Keratinocyte (primary cell): ENCODE data around the gene ISYNA1. TPM values are rescaled to one million over a fixed set of nuclear protein-coding genes. Genes with fewer than 3 reads are reported as not detected.
A peak's percentile ranks its signal among the peaks of the same experiment; 100 is the strongest.

Experiments
- DNase-seq: peaks from one replicate; pipeline ENCODE4 v3.0.0-alpha.2; 2011; ENCODE audit warnings: low read depth, missing footprints, low spot score
- FAIRE-seq: peaks from 2 replicates; lab custom pipeline; 2011; peaks lifted over from hg19 to GRCh38; lab: Jason Lieb, UNC
- H2AFZ ChIP-seq: 2 replicates; pipeline ENCODE4 v1.6.0; 2012; ENCODE audit warnings: low read length, control low read depth, inconsistent platforms; ENCODE audit not compliant: control insufficient read depth
- H3K27ac ChIP-seq: 2 replicates; pipeline ENCODE4 v1.5.1; 2011; ENCODE audit warnings: low read length; ENCODE audit not compliant: control insufficient read depth, insufficient read depth
- H3K27me3 ChIP-seq: 3 replicates; pipeline ENCODE4 v1.6.0; 2011; ENCODE audit warnings: low read length; ENCODE audit not compliant: control insufficient read depth, insufficient read depth; ENCODE audit errors: extremely low read depth
- H3K36me3 ChIP-seq, 2 experiments: 2 replicates in 1 of 2; 3 replicates in 1 of 2; pipeline ENCODE4 v1.5.1; 2011; ENCODE audit warnings: low read length in 2 of 2, mild to moderate bottlenecking in 1 of 2; ENCODE audit not compliant: control insufficient read depth in 2 of 2, insufficient read depth in 2 of 2; ENCODE audit errors: extremely low read depth in 1 of 2
- H3K4me1 ChIP-seq: 3 replicates; pipeline ENCODE4 v1.5.1; 2011; ENCODE audit warnings: low read length; ENCODE audit not compliant: control insufficient read depth, insufficient read depth; ENCODE audit errors: extremely low read depth
- H3K4me2 ChIP-seq: 3 replicates; pipeline ENCODE4 v1.6.0; 2011; ENCODE audit warnings: low read depth, low read length; ENCODE audit not compliant: control insufficient read depth, insufficient read depth; ENCODE audit errors: extremely low read depth
- H3K4me3 ChIP-seq, 3 experiments: fragments of 200-600 bp in 1 of 3; sonication (generic) in 1 of 3; 2 replicates in 2 of 3; 3 replicates in 1 of 3; pipeline ENCODE4 v1.5.1; 2011 to 2016; ENCODE audit warnings: low read length in 3 of 3, mild to moderate bottlenecking in 3 of 3, control low read depth in 2 of 3, inconsistent platforms in 1 of 3, low read depth in 1 of 3, mixed read lengths in 1 of 3, mixed run types in 1 of 3, moderate library complexity in 1 of 3; ENCODE audit not compliant: control insufficient read depth in 2 of 3, insufficient read depth in 2 of 3; ENCODE audit errors: extremely low read depth in 1 of 3
- H3K79me2 ChIP-seq: 2 replicates; pipeline ENCODE4 v1.6.0; 2012; ENCODE audit warnings: low read length; ENCODE audit not compliant: control insufficient read depth, insufficient read depth
- H3K9ac ChIP-seq: 3 replicates; pipeline ENCODE4 v1.6.0; 2011; ENCODE audit warnings: low read length; ENCODE audit not compliant: control insufficient read depth, insufficient read depth; ENCODE audit errors: extremely low read depth
- H3K9me1 ChIP-seq: 3 replicates; pipeline ENCODE4 v1.6.0; 2011; ENCODE audit warnings: low read length; ENCODE audit not compliant: control insufficient read depth, insufficient read depth; ENCODE audit errors: extremely low read depth
- H3K9me3 ChIP-seq: 2 replicates; pipeline ENCODE4 v1.5.1; 2012; ENCODE audit warnings: low read depth, low read length; ENCODE audit not compliant: control insufficient read depth
- H4K20me1 ChIP-seq: 3 replicates; pipeline ENCODE4 v1.6.0; 2011; ENCODE audit warnings: low read length; ENCODE audit not compliant: control insufficient read depth, insufficient read depth; ENCODE audit errors: extremely low read depth
- CTCF ChIP-seq, 3 experiments: IDR thresholded peaks in 1 of 3; conservative IDR thresholded peaks in 1 of 3; optimal IDR thresholded peaks in 1 of 3; 2 replicates in 2 of 3; 3 replicates in 1 of 3; pipeline versions ENCODE3 to v1.5.1; 2011; ENCODE audit warnings: low read length in 3 of 3, mild to moderate bottlenecking in 3 of 3, moderate library complexity in 2 of 3, control low read depth in 1 of 3, inconsistent platforms in 1 of 3; ENCODE audit not compliant: insufficient read depth in 2 of 3; ENCODE audit errors: extremely low read depth in 1 of 3
- EZH2 ChIP-seq: IDR thresholded peaks from one replicate; pipeline ENCODE4 v1.6.1; 2012; ENCODE audit warnings: inconsistent platforms, mild to moderate bottlenecking, low read length, moderate library complexity
- dilution Hi-C: fragments of 300-500 bp; cut with MboI; formaldehyde crosslinking; loops from one replicate; pipeline ENCODE4 v1.7.0; 2020; ENCODE audit warnings: low sequenced_read_pairs; ENCODE audit not compliant: extremely low pct_ligation_motif_present
- polyA plus RNA-seq, 5 experiments: library from polyadenylated mRNA; depleted of rRNA in 3 of 5; stranded (reverse) in 3 of 5; stranded (forward) in 1 of 5; unstranded in 1 of 5; fragments of >200 nt; gene quantifications; 1 replicate in 1 of 5; 2 replicates in 3 of 5; 3 replicates in 1 of 5; pipeline versions ENCODE4 v1.2.1 to v1.2.3, GENCODE V29; 2011 to 2012; ENCODE audit warnings: missing spikeins in 2 of 5, low read depth in 1 of 5, low replicate concordance in 1 of 5

Gene ISYNA1
- polyA plus RNA-seq, 1 donor (not counting 4 experiments of a cell fraction or from before 2014, with no cell fraction given): 3.5 TPM

DNA sequence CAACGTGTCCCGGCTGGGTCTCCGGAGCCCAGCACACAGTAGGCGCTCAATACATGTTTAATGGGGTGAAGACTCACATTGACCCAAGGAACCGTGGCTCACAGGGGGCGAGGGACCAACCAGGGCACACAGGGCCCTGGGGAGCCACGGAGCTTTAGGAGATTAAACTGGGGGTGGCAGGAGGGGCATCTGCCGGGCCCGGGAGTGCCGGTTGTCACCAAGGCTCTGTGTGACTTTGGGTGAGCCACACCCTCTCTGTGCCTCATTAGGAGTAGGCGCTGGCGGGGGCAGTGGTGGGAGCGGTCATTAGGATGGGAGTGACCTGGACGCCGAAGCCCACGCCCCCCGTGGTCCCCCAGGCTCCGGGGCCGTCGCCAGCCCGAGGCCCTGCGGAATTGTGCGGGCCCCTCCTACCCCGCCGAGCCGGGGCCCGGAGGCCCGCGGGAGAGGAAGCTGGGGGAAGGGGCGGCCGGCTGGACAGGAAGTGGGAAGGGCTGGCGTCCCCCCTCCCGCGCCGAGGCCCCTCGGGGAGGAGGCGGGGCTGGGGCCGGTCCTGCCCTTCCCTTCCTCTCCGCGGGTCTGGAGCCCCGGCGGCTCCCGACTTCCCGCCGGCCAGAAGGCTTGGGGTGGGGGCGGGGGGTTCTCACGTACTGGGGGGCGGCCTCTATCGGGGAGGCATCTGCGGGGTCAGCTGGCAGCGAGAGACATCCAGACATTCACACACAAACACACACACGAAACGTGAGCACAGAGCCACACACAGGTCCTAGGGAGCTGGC is 20.5 kb downstream of the ISYNA1 start:
- DNase-seq (no peak), FAIRE-seq (no peak)
- dilution Hi-C loops: no loop called here
- H3K9me1 ChIP-seq: no peaks in the 10 kb centered on the region
- H3K4me3 ChIP-seq: peak overlapping the region; percentile 24 to 64 (median 53)
- peak overlapping the region; percentile 90 for H3K4me2 ChIP-seq
- H2AFZ ChIP-seq: peak overlapping the region; percentile 7
- peaks cover 7% of the 10 kb centered on the region for H3K79me2 ChIP-seq
- peak overlapping the region; percentile 52 for H3K27ac ChIP-seq
- no peaks in the 10 kb centered on the region for H3K9me3 ChIP-seq
- no peaks in the 10 kb centered on the region for H4K20me1 ChIP-seq
- no peaks in the 10 kb centered on the region for H3K27me3 ChIP-seq
- TF ChIP-seq CTCF (optimal IDR thresholded peaks at IDR 0.05 in 1 of 3, IDR thresholded peaks at IDR 0.05 in 1 of 3, conservative IDR thresholded peaks at IDR 0.05 in 1 of 3; ENCODE audit: extremely low read depth in 1 of 3, insufficient read depth in 2 of 3, low read length in 3 of 3) (no peak), EZH2 (no peak)
- peaks cover 24% of the 10 kb centered on the region for H3K4me1 ChIP-seq
- H3K9ac ChIP-seq: peak overlapping the region; percentile 70
- peaks cover 0 to 2% of the 10 kb centered on the region in 2 experiments for H3K36me3 ChIP-seq

DNA sequence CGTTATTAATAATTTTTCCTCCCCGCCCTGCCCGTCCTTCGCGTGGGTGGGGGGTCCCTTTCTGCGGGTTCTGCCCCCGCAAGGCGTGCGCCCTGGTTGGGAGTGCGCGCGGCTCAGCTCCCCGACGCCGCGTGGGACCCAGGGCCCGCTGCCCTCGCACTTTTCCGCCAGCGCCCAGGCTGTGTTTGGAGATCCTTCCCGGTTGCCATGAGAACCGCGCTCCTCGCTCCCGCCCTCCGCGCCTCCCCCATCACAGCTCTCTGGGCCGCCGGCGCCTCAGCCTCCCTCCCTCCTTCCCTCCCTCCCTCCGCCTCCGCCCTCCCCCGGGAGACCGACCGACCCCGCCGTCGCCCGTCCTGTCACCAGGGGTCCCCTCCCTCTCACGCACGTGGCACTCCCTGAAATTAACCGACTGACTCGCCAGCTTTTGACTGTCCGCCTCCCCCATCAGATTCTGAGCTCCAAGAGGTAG is 21.1 kb downstream of the ISYNA1 start:
- TF ChIP-seq CTCF (optimal IDR thresholded peaks at IDR 0.05 in 1 of 3, IDR thresholded peaks at IDR 0.05 in 1 of 3, conservative IDR thresholded peaks at IDR 0.05 in 1 of 3; ENCODE audit: extremely low read depth in 1 of 3, insufficient read depth in 2 of 3, low read length in 3 of 3) (no peak), EZH2 (no peak)
- Histone ChIP-seq H3K9me3 (no peaks in the 10 kb centered on the region), H3K4me3 (peak overlapping the region; percentile 24 to 64 (median 53)), H3K9ac (peak overlapping the region; percentile 70), H3K9me1 (no peaks in the 10 kb centered on the region), H3K36me3 (no peaks in the 10 kb centered on the region), H3K79me2 (peaks cover 7% of the 10 kb centered on the region), H3K27ac (peak overlapping the region; percentile 52), H2AFZ (peak overlapping the region; percentile 7), H3K4me2 (peak overlapping the region; percentile 90), H3K27me3 (no peaks in the 10 kb centered on the region), H4K20me1 (no peaks in the 10 kb centered on the region), H3K4me1 (peaks cover 24% of the 10 kb centered on the region)
- dilution Hi-C loops: no loop called here
- DNase-seq (no peak), FAIRE-seq (no peak)
